Measurements from ENCODE around the gene PSRC1.
"Not testable (repeated sequence)": the region's sequence is repeated elsewhere in the genome, so short reads cannot be mapped to it uniquely, and the experiment has no call there.

Gene PSRC1

GRCh38 chr1:109295712-109296415, 12.9 kb upstream of the PSRC1 start:
- no peak for DNase-seq (ENCODE audit: low spot score)

GRCh38 chr1:109294481-109294880, 11.5 kb upstream of the PSRC1 start:
- DNase-seq (ENCODE audit: low spot score) = no peak

- no peak for DNase-seq (ENCODE audit: low spot score)
These were observed 10.1 kb upstream of the PSRC1 start for GRCh38 chr1:109293026-109293425.

GRCh38 chr1:109292364-109292763, 9.4 kb upstream of the PSRC1 start:
- no peak for DNase-seq (ENCODE audit: low spot score)

GRCh38 chr1:109290998-109291397, 8.1 kb upstream of the PSRC1 start:
- DNase-seq (ENCODE audit: low spot score) = no peak

GRCh38 chr1:109290137-109290536, 7.2 kb upstream of the PSRC1 start:
- DNase-seq (ENCODE audit: low spot score) = no peak

GRCh38 chr1:109286762-109287161, 3.8 kb upstream of the PSRC1 start:
- not testable (repeated sequence) for DNase-seq (ENCODE audit: low spot score)

GRCh38 chr1:109283748-109284600, 1.0 kb upstream of the PSRC1 start:
- no peak for DNase-seq (ENCODE audit: low spot score)

- DNase-seq (ENCODE audit: low spot score) = no peak
These were observed 421 bp downstream of the PSRC1 start for GRCh38 chr1:109282497-109282951.

- no peak for DNase-seq (ENCODE audit: low spot score)
These were observed 1.1 kb downstream of the PSRC1 start for GRCh38 chr1:109281680-109282496.

- DNase-seq (ENCODE audit: low spot score) = no peak
These were observed 2.1 kb downstream of the PSRC1 start for GRCh38 chr1:109280862-109281261.

GRCh38 chr1:109279615-109280278, 3.2 kb downstream of the PSRC1 start:
- no peak for DNase-seq (ENCODE audit: low spot score)

GRCh38 chr1:109277434-109278204, 5.3 kb downstream of the PSRC1 start:
- peak; percentile 90 for DNase-seq (ENCODE audit: low spot score)

GRCh38 chr1:109275706-109276345, 7.1 kb downstream of the PSRC1 start:
- no peak for DNase-seq (ENCODE audit: low spot score)

- DNase-seq (ENCODE audit: low spot score) = no peak
These were observed 8.1 kb downstream of the PSRC1 start for GRCh38 chr1:109274533-109275476.

- no peak for DNase-seq (ENCODE audit: low spot score)
These were observed 9.2 kb downstream of the PSRC1 start for GRCh38 chr1:109273570-109274288.

GRCh38 chr1:109272831-109273547, 10.0 kb downstream of the PSRC1 start:
- DNase-seq (ENCODE audit: low spot score) = no peak

Data from HuH-7 (cell line).